OCI-LY1 (cell line): Measurements from ENCODE around the gene SPATA20.

Experiments used
- H2AFZ ChIP-seq: fragments of 200-600 bp; sonication (generic), shearing (Covaris generic); 2 replicates; pipeline ENCODE4 v1.6.0; 2014; ENCODE audit warnings: antibody characterized with exemption, mild to moderate bottlenecking, low read length
- H3F3A ChIP-seq: fragments of 200-600 bp; sonication (generic), shearing (Covaris generic); 2 replicates; pipeline ENCODE4 v1.6.0; 2014; ENCODE audit warnings: mild to moderate bottlenecking, antibody characterized with exemption, low read length, moderate library complexity; ENCODE audit not compliant: insufficient read depth
- H3K27ac ChIP-seq: fragments of 200-600 bp; sonication (generic); 2 replicates; pipeline ENCODE4 v1.5.1; 2014; ENCODE audit warnings: low read length, mixed run types, mild to moderate bottlenecking, low read depth; ENCODE audit not compliant: poor library complexity, severe bottlenecking
- H3K27me3 ChIP-seq: fragments of 200-600 bp; sonication (generic); 2 replicates; pipeline ENCODE4 v1.6.0; 2014; ENCODE audit warnings: antibody characterized with exemption, mild to moderate bottlenecking, low read length, moderate library complexity; ENCODE audit not compliant: insufficient read depth
- H3K36me3 ChIP-seq: fragments of 200-600 bp; sonication (generic); 2 replicates; pipeline ENCODE4 v1.6.1; 2014; ENCODE audit warnings: mild to moderate bottlenecking, antibody characterized with exemption, low read length, moderate library complexity, mixed read lengths; ENCODE audit not compliant: insufficient read depth
- H3K4me1 ChIP-seq: fragments of 200-600 bp; sonication (generic); 2 replicates; pipeline ENCODE4 v1.5.1; 2014; ENCODE audit warnings: mild to moderate bottlenecking, low read length, moderate library complexity; ENCODE audit not compliant: insufficient read depth, severe bottlenecking
- H3K4me2 ChIP-seq: fragments of 200-600 bp; sonication (generic), shearing (Covaris generic); 2 replicates; pipeline ENCODE4 v1.6.1; 2014; ENCODE audit warnings: low read length
- H3K4me3 ChIP-seq: fragments of 200-600 bp; sonication (generic); 2 replicates; pipeline ENCODE4 v1.5.1; 2014; ENCODE audit warnings: low read length, low read depth, mild to moderate bottlenecking, mixed read lengths; ENCODE audit not compliant: poor library complexity, severe bottlenecking
- H3K79me2 ChIP-seq: fragments of 200-600 bp; shearing (Covaris generic); 2 replicates; pipeline ENCODE4 v1.6.1; 2016; ENCODE audit warnings: mixed run types, low read length, mixed read lengths; ENCODE audit not compliant: insufficient read depth
- H3K9ac ChIP-seq: fragments of 200-600 bp; sonication (generic), shearing (Covaris generic); 2 replicates; pipeline ENCODE4 v1.6.1; 2014; ENCODE audit warnings: mild to moderate bottlenecking, low read length, mixed read lengths
- H3K9me2 ChIP-seq: fragments of 200-600 bp; sonication (generic), shearing (Covaris generic); 2 replicates; pipeline ENCODE4 v1.6.1; 2014; ENCODE audit warnings: low read depth, mild to moderate bottlenecking, low read length, mixed read lengths
- H3K9me3 ChIP-seq: fragments of 200-600 bp; shearing (Covaris generic); 2 replicates; pipeline ENCODE4 v1.6.1; 2014; ENCODE audit warnings: low read length, mixed read lengths
- H4K20me1 ChIP-seq: fragments of 200-600 bp; sonication (generic), shearing (Covaris generic); 2 replicates; pipeline ENCODE4 v1.6.0; 2016; ENCODE audit warnings: mild to moderate bottlenecking, low read length; ENCODE audit not compliant: insufficient read depth
- CTCF ChIP-seq: fragments of 200-600 bp; sonication (generic), shearing (Covaris generic); IDR thresholded peaks from 2 replicates; pipeline ENCODE4 v1.5.1; 2017; ENCODE audit warnings: mild to moderate bottlenecking, antibody characterized with exemption, low read length, moderate library complexity, mixed read lengths
- EZH2 ChIP-seq: fragments of 200-600 bp; sonication (generic), shearing (Covaris generic); IDR thresholded peaks from 2 replicates; pipeline ENCODE4 v1.8.0; 2017; ENCODE audit warnings: borderline replicate concordance, mixed run types, mild to moderate bottlenecking, antibody characterized with exemption, low read length, moderate library complexity, mixed read lengths

Gene SPATA20

GRCh38 chr17:50499721-50500120 is 47.3 kb upstream of the SPATA20 start:
- Histone ChIP-seq H3K36me3 (no peaks in the 10 kb centered on the region), H3K27me3 (no peaks in the 10 kb centered on the region), H3F3A (no peaks in the 10 kb centered on the region), H3K4me2 (no peak overlapping the region), H3K9me2 (no peaks in the 10 kb centered on the region), H3K4me3 (no peak overlapping the region), H3K27ac (no peak overlapping the region), H3K9me3 (no peaks in the 10 kb centered on the region), H3K79me2 (no peaks in the 10 kb centered on the region), H3K9ac (no peak overlapping the region), H4K20me1 (no peaks in the 10 kb centered on the region), H2AFZ (no peak overlapping the region), H3K4me1 (no peaks in the 10 kb centered on the region)
- TF ChIP-seq EZH2 (no peak), CTCF (no peak)

- no peak overlapping the region for H3K9ac ChIP-seq
- no peaks in the 10 kb centered on the region; the same call in 1 of the 2 replicates for H3K27me3 ChIP-seq
- no peaks in the 10 kb centered on the region for H3K4me1 ChIP-seq
- no peak overlapping the region for H3K4me3 ChIP-seq
- H3K9me3 ChIP-seq: no peaks in the 10 kb centered on the region
- TF ChIP-seq EZH2 (no peak), CTCF (peak; percentile 37)
- H3K27ac ChIP-seq: no peak overlapping the region
- H3K36me3 ChIP-seq: no peaks in the 10 kb centered on the region
- H3K79me2 ChIP-seq: no peaks in the 10 kb centered on the region
- H4K20me1 ChIP-seq: no peaks in the 10 kb centered on the region
- H2AFZ ChIP-seq: no peak overlapping the region
- no peak overlapping the region for H3K4me2 ChIP-seq
- no peaks in the 10 kb centered on the region for H3F3A ChIP-seq
- no peaks in the 10 kb centered on the region for H3K9me2 ChIP-seq
Measured at GRCh38 chr17:50501054-50501453, 45.9 kb upstream of the SPATA20 start.

GRCh38 chr17:50502301-50502990 is 44.5 kb upstream of the SPATA20 start:
- no peak overlapping the region for H2AFZ ChIP-seq
- TF ChIP-seq CTCF (no peak), EZH2 (no peak)
- H4K20me1 ChIP-seq: no peaks in the 10 kb centered on the region
- no peak overlapping the region for H3K4me2 ChIP-seq
- H3K9me3 ChIP-seq: no peaks in the 10 kb centered on the region
- no peaks in the 10 kb centered on the region for H3K4me1 ChIP-seq
- H3F3A ChIP-seq: no peaks in the 10 kb centered on the region
- no peak overlapping the region for H3K27ac ChIP-seq
- H3K9me2 ChIP-seq: no peaks in the 10 kb centered on the region
- H3K9ac ChIP-seq: no peak overlapping the region
- no peaks in the 10 kb centered on the region for H3K36me3 ChIP-seq
- no peak overlapping the region for H3K4me3 ChIP-seq
- no peaks in the 10 kb centered on the region for H3K79me2 ChIP-seq
- peaks cover under 1% of the 10 kb centered on the region; the same call in 1 of the 2 replicates for H3K27me3 ChIP-seq
